ENCODE measurements around the gene GEMIN5. TPM values are rescaled to one million over a fixed set of nuclear protein-coding genes. Genes with fewer than 3 reads are reported as not detected.

GEMIN5 gene
- total RNA-seq, 4 donors from 2014 or later, result 19.4 to 27.7 (median 22.9) TPM

- no peak for TF ChIP-seq CTCF (IDR thresholded peaks at IDR 0.05; ENCODE audit: low read depth)
These were observed 66.3 kb downstream of the GEMIN5 start for GRCh38 chr5:154871734-154872133.

DNA sequence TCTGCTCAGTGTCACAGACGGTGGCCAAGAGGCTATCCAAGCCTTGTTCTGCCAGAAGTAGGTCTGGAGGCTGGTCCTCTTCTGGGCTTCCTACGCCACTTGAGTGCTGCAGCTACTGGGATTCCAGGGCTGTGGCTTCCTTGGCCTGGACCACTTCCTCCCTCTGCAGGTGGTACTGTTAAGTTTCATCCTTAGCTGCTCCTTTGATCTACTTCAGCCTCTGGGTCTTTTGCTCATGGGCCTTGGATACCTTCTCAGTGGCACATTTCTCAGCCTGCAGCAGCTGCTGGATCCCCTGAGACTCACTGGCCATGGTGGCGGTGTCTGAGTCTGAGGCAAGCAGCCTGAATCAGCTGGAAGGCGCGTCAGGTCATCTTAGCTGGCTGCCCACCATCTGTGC is 69.3 kb downstream of the GEMIN5 start:
- no peak for TF ChIP-seq CTCF (IDR thresholded peaks at IDR 0.05; ENCODE audit: low read depth)

DNA sequence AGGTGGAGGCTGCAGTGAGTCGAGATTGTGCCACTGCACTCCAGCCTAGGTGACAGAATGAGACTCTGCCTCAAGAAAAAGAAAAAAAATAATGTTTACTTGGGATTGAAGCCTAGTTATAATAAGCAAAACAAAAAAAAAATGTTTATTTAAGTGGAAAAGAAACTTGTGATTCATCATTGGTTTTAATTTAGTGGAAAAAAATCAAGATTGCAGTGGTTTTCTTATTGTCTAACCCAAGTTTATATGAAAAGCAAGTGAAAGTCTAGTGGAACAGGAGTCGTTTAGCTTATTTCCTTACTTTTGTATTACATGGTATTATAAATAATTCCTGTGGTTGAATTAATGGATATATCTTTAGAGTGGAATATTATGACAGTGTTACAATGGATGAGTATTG is 71.2 kb downstream of the GEMIN5 start:
- no peak for TF ChIP-seq CTCF (IDR thresholded peaks at IDR 0.05; ENCODE audit: low read depth)

DNA sequence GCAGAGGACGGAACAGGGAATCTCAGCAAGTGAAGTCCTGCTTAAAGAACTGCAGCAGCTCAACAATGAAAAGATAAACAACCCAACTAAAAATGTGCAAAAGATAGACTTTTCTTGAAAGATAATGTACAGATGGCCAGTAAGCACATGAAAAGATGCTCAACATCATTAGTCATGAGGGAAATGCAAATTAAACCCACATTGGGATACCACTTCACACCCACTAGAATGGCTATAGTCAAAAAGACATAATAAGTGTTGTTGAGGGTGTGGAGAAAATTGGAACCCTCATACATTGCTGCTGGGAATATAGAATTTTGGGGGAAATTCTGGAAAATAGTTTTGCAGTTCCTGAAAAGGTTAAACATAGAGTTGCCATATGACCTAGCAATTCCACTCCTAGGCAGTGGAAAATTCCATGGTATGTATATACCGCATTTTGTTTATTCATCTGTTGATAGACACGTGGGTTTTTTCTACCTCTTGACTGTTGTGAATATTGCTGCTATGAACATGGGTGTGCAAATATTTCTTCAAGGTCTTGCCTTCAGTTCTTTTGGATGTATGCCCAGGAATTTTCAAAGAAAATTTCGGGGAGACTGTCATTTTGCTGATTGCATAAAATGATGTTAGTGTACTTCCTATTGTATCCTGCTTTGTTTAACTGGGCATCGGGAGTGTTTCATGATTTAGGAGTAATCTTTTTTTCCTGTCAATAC is 72.4 kb downstream of the GEMIN5 start:
- TF ChIP-seq CTCF (IDR thresholded peaks at IDR 0.05; ENCODE audit: low read depth), result no peak

DNA sequence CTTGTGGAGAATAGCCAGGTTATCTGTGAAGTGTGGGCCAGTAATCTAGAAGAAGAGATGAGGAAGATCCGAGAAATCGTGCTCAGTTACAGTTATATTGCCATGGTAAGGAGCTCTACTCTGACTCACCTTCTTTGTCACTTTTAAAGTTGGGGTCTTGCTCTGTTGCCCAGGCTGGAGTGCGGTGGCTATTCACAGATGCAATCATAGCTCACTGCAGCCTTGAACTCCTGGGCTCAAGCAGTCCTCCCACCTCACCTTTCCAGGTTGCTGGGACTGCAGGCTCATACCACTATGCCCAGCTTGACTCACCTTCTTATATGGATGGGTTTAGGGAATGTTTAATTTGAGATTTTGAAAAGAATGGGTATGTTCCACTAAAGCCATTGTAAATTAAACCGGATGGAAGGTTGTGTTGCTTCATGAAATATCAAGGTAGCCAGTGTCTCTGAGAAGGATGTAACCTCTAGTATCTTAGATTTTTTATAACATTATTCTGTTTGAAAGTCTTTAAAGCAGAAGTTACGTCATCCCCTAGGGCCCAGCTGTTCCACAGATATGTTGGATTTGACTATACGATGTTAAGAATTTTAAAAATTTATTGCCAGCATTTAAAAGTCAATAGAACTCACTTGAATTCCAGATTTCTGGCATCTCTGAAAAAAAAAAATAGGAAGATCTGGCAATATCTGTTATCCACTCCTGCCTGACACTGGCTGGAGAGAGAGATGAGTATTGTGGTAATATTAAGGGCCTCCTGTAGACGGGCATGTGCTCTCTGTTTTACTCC is 74.5 kb downstream of the GEMIN5 start:
- TF ChIP-seq CTCF (IDR thresholded peaks at IDR 0.05; ENCODE audit: low read depth), result no peak

- TF ChIP-seq CTCF (IDR thresholded peaks at IDR 0.05; ENCODE audit: low read depth), result no peak
These were observed 75.2 kb downstream of the GEMIN5 start for GRCh38 chr5:154862766-154863165.

DNA sequence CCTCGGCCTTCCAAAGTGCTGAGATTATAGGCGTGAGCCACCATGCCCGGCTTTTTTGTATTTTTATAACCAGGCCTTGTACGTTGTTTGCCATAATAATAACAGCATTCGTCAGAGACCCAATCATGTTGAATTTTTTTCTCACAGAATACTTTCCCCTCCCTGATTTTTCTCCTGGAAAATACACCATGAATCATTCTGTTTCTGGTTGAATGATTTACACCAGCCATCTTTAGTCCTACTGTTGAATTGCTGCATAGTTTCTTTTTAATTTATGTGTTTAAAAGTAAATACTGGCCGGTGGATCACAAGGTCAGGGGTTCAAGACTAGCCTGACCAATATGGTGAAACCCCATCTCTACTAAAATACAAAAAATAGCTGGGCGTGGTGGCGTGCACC is 76.1 kb downstream of the GEMIN5 start:
- no peak for TF ChIP-seq CTCF (IDR thresholded peaks at IDR 0.05; ENCODE audit: low read depth)
